Heart left ventricle (tissue), 16 donors: Measurements from ENCODE around the gene LCNL1. TPM values are rescaled to one million over a fixed set of nuclear protein-coding genes. Genes with fewer than 3 reads are reported as not detected.

Experiments used
- ATAC-seq, 4 donors: fragments of 200-7000 bp; cut with Tn5 transposase; one replicate each; pipeline ENCODE4 v1.9.1; 2020 to 2022; ENCODE audit warnings: moderate library complexity in 4 of 4, mild to moderate bottlenecking in 3 of 4, moderate number of reproducible peaks in 1 of 4
- DNase-seq, 5 donors: peaks; one replicate each; pipeline ENCODE4 v3.0.0-alpha.2; 2020
- H3K27ac ChIP-seq, 12 donors: fragments of 200-600 bp; sonication (generic) in 4 of 12; one replicate each; pipeline versions ENCODE4 v1.5.0 to v1.8.0; 2016 to 2022; ENCODE audit warnings: mild to moderate bottlenecking in 2 of 12
- H3K27me3 ChIP-seq, 9 donors: fragments of 200-600 bp; sonication (generic) in 2 of 9; one replicate each; pipeline versions ENCODE4 v1.5.1 to v1.8.0; 2016 to 2022; ENCODE audit warnings: mild to moderate bottlenecking in 3 of 9
- H3K36me3 ChIP-seq, 9 donors: fragments of 200-600 bp; sonication (generic) in 2 of 9; one replicate each; pipeline versions ENCODE4 v1.5.0 to v1.8.0; 2018 to 2022; ENCODE audit warnings: mild to moderate bottlenecking in 2 of 9
- H3K4me1 ChIP-seq, 12 donors: fragments of 200-600 bp; sonication (generic) in 4 of 12; one replicate each; pipeline versions ENCODE4 v1.5.0 to v1.8.0; 2016 to 2022; ENCODE audit warnings: mild to moderate bottlenecking in 3 of 12
- H3K4me3 ChIP-seq, 12 donors: fragments of 200-600 bp; sonication (generic) in 4 of 12; one replicate each; pipeline versions ENCODE4 v1.5.0 to v1.8.0; 2017 to 2022; ENCODE audit warnings: mild to moderate bottlenecking in 9 of 12, moderate library complexity in 4 of 12
- H3K9me3 ChIP-seq, 12 donors: fragments of 200-600 bp; sonication (generic) in 4 of 12; one replicate each; pipeline versions ENCODE4 v1.5.0 to v1.8.0; 2016 to 2022; ENCODE audit warnings: mild to moderate bottlenecking in 1 of 12
- POLR2A ChIP-seq, 2 donors: fragments of 450-650 bp; IDR thresholded peaks; one replicate each; pipeline ENCODE4 v1.6.1; 2017; ENCODE audit warnings: antibody characterized with exemption in 2 of 2, mild to moderate bottlenecking in 2 of 2, moderate library complexity in 2 of 2
- whole genome bisulfite sequencing, 4 donors: extraction: QIAGEN DNeasy Blood & Tissue Kit in 2 of 4; methylation state at CpG; one replicate each; pipeline versions ENCODE4 v1.1.5 to v1.1.7; 2013 to 2018; 5-methylcytosine and 5-hydroxymethylcytosine counted together
- intact Hi-C, 10 donors: fragments of 100-400 bp; cut with DNase I; formaldehyde crosslinking; loops; one replicate each; pipeline versions ENCODE4 v1.11.1 to v1.14.2; 2022
- polyA plus RNA-seq, 2 donors: library from polyadenylated mRNA; stranded (reverse); fragments of 200-250 nt; gene quantifications; one replicate each; pipeline ENCODE4 v1.2.3, GENCODE V29; 2013
- total RNA-seq, 9 donors: library from RNA; depleted of rRNA in 2 of 9; stranded (reverse); fragments of >200 nt in 2 of 9; fragmentation: NEBNext Ultra II Directional in 3 of 9; extraction: Animal tissue kit (Norgen Biotek cat#: 25700) in 3 of 9; gene quantifications; one replicate each; pipeline versions ENCODE4 v1.1.0 to v1.2.4, GENCODE V29; 2016 to 2023
- TF ChIP-seq, protein P1 (sequence below), 12 donors: fragments of 200-600 bp; sonication (generic) in 4 of 12; IDR thresholded peaks; one replicate each; pipeline versions ENCODE4 v1.5.0 to v1.8.0; 2018 to 2022; ENCODE audit warnings: antibody characterized with exemption in 12 of 12, mild to moderate bottlenecking in 5 of 12
- donor health status: ischemic (EF 13 %, LVEDD 7.1; RV severe dilation, severe dysfunction).
- donor health status: healthy with polysubstance abuse.
- donor health status: DM: no; HTN: yes; CAD: no.
- donor health status: DM: no; HTN: no; CAD: no.
- donor health status: ischemic (EF 25% LVEDD 6.9; RV normal size, moderate dysfunction).
- donor health status: ischemic (EF 25% LVEDD 5.7; RV mildly dilated, moderate dysfunction).
- donor health status: healthy.
- donor health status: DM: yes; HTN: yes; CAD: no.
- donor health status: ischemic (EF 35%, LVEDD 5.7; RV mildly dilated, moderate dysfunction).
- donor health status: nonischemic (EF 11% LVEDD 7.7; RV severe dilation, severe dysfunction).
- donor health status: DM: yes; HTN: yes; CAD: no.
- donor health status: PGD.
- donor health status: ischemic (EF 29% LVEDD 5.4; RV normal size, mild dysfunction).
- donor health status: nonischemic (EF 23%, LVEDD 6.1; RV moderate dilation, normal function).

The LCNL1 gene
- total and polyA plus RNA-seq, 11 donors = 0.14 to 14.9 (median 2.7) TPM

DNA sequence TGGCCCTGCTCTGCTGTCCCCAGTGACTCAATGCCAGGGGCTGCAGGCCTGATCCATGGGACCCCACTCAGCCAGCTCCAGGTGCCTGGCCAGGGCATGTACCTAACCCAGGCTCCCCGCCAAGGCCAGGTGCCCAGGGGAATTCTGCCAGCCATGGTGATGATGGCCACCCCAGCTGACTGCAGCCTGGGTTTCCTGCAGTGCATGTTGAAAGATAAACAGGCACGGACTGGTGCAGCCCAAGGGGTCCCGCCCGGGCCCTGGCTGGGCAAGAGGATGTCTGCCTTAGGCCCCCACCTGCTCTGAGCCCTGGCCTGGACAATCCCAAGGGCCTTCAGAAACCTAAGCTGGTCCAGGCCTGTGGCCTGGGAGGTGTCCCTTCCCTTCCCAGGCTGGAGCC, 44.0 kb downstream of the LCNL1 start:
- H3K36me3 ChIP-seq = peaks cover 0 to 6% (median 0%) of the 10 kb centered on the region in 9 donors
- DNase-seq = no peak
- TF ChIP-seq, protein P1, sequence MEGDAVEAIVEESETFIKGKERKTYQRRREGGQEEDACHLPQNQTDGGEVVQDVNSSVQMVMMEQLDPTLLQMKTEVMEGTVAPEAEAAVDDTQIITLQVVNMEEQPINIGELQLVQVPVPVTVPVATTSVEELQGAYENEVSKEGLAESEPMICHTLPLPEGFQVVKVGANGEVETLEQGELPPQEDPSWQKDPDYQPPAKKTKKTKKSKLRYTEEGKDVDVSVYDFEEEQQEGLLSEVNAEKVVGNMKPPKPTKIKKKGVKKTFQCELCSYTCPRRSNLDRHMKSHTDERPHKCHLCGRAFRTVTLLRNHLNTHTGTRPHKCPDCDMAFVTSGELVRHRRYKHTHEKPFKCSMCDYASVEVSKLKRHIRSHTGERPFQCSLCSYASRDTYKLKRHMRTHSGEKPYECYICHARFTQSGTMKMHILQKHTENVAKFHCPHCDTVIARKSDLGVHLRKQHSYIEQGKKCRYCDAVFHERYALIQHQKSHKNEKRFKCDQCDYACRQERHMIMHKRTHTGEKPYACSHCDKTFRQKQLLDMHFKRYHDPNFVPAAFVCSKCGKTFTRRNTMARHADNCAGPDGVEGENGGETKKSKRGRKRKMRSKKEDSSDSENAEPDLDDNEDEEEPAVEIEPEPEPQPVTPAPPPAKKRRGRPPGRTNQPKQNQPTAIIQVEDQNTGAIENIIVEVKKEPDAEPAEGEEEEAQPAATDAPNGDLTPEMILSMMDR (IDR thresholded peaks at IDR 0.05) = no peak
- no peak for TF ChIP-seq POLR2A (IDR thresholded peaks at IDR 0.05)
- H3K4me3 ChIP-seq = peak overlapping the region in 8 of 12 donors; percentile 55 to 79 (median 66)
- 82 to 100% (median 85%) methylated on average over 1 to 4 of the region's 4 CpGs; no CpG with 5 or more reads in 1 of the 4 donors for WGBS, 4 donors
- no peak for ATAC-seq
- no peaks in the 10 kb centered on the region for H3K9me3 ChIP-seq
- peaks cover 5 to 49% (median 25%) of the 10 kb centered on the region in 12 donors for H3K4me1 ChIP-seq
- H3K27me3 ChIP-seq = no peaks in the 10 kb centered on the region
- intact Hi-C loops = loop anchor here in 3 of 10 donors (5.0 to 10.0 kb wide), 3 partner anchors 35 to 142 kb away; partner anchors contain the start of genes C8G (in 1 of the 3), PAXX (in 1 of the 3) and TRAF2 (in 1 of the 3)
- H3K27ac ChIP-seq = peak overlapping the region in 7 of 12 donors; percentile 43 to 67 (median 61)

DNA sequence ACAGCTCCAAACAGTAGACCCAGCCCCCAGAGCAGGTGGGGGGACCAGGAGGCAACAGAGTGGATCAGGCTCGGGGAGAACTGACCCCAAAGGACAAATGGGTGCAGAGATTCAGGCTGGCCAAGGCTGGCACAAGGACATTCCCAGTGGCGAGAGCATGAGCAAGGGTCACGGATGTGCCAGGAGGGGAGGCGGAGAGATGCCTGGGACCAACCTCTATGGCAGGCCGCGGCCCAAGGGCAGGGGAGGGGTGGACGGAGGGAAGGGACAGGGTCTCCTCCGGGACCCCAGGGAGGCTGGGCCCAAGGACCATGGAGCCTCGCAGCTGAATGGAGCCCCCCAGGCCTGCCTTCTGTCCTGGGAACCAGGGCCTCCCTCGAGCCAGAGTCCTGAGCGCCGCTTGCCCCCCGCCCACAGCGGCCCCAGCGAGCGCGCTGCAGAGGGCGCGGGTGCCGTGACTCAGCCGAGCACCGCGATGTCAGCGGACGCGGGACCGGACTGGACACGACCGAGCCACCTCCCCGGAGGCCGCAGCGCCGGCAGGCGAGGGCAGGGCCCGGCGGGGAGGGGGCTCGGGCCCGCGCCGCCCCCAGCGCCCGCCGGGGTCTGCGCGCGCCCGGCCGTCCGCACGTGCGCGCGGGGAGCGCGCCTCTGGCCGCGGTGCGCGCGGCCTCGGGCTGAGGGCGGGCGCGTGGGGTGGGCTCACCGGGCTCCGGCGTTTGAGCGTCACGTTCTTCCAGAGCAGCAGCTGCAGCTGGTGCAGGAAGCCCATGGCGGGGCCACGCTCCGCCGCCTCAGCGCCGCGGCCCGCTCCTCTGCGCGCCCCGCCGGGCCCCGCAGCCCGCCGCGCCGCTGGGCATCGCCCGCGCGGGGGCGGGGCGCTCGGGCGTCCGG, 44.8 kb downstream of the LCNL1 start, which contains the start of gene ABCA2:
ABCA2 (minus strand) TSS at position 869 of the 894 bp plus-strand sequence; CDS start at position 772, 97 bp downstream.
- H3K4me3 ChIP-seq = peak within 1 kb of the TSS; percentile 47 to 79 (median 67)
- 4 to 43% (median 10%) methylated on average over 7 to 95 of the region's 95 CpGs for whole genome bisulfite sequencing, 4 donors
- intact Hi-C loops = loop anchor here in 5 of 10 donors (2.0 to 10.0 kb wide), 4 partner anchors 35 to 143 kb away; partner anchors contain the start of genes C8G (in 1 of the 5), PAXX (in 1 of the 5) and TRAF2 (in 1 of the 5)
- DNase-seq (no peak), ATAC-seq (no peak)
- H3K27ac ChIP-seq = peak within 1 kb of the TSS in 10 of 12 donors; percentile 43 to 87 (median 64)
- H3K9me3 ChIP-seq = no peaks in the 10 kb centered on the region
- H3K27me3 ChIP-seq = no peaks in the 10 kb centered on the region
- peaks cover 0 to under 1% (median 0%) of the 10 kb centered on the region in 9 donors for H3K36me3 ChIP-seq
- H3K4me1 ChIP-seq = peaks cover 5 to 57% (median 25%) of the 10 kb centered on the region in 12 donors
- no peak for TF ChIP-seq POLR2A (IDR thresholded peaks at IDR 0.05)
- TF ChIP-seq, protein P1 (IDR thresholded peaks at IDR 0.05) = no peak

- no peak for TF ChIP-seq POLR2A (IDR thresholded peaks at IDR 0.05)
- TF ChIP-seq, protein P1 (IDR thresholded peaks at IDR 0.05) = peak in 3 of 12 donors; percentile 4 to 22 (median 19)
- ATAC-seq (peak in 3 of 4 donors; percentile 31 to 65 (median 47)), DNase-seq (peak; percentile 72 to 85 (median 78))
- Histone ChIP-seq H3K4me3 (peak overlapping the region; percentile 45 to 79 (median 66)), H3K9me3 (no peaks in the 10 kb centered on the region), H3K4me1 (peaks cover 5 to 66% (median 25%) of the 10 kb centered on the region in 12 donors), H3K27me3 (no peaks in the 10 kb centered on the region), H3K36me3 (no peaks in the 10 kb centered on the region), H3K27ac (peak overlapping the region in 9 of 12 donors; percentile 32 to 87 (median 65))
- WGBS, 4 donors = 1 to 2% (median 1%) methylated on average over 33 to 98 of the region's 98 CpGs
- intact Hi-C loops = loop anchor here in 5 of 10 donors (2.0 to 10.0 kb wide), 4 partner anchors 36 to 144 kb away; partner anchors contain the start of genes C8G (in 1 of the 5), PAXX (in 1 of the 5) and TRAF2 (in 1 of the 5)
Measured at GRCh38 chr9:137028263-137029057, 45.7 kb downstream of the LCNL1 start.
